Neuron (in vitro differentiated cells): ENCODE results near the gene GATA2.

ENCODE experiments used
- H2AFZ ChIP-seq: one replicate; pipeline ENCODE4 v1.6.1; 2013; ENCODE audit warnings: low read depth, mild to moderate bottlenecking, inconsistent platforms, low read length, moderate library complexity
- H3K27me3 ChIP-seq: one replicate; pipeline ENCODE4 v1.6.1; 2013; ENCODE audit warnings: low read length; ENCODE audit not compliant: insufficient read depth
- H3K36me3 ChIP-seq: one replicate; pipeline ENCODE4 v1.6.1; 2013; ENCODE audit warnings: low read length; ENCODE audit not compliant: insufficient read depth
- H3K4me1 ChIP-seq: one replicate; pipeline ENCODE4 v1.6.1; 2013; ENCODE audit warnings: low read length; ENCODE audit not compliant: insufficient read depth
- H3K4me3 ChIP-seq: 2 replicates; pipeline ENCODE4 v1.5.1; 2013; ENCODE audit warnings: mild to moderate bottlenecking, low read length, moderate library complexity
- H3K9me3 ChIP-seq: one replicate; pipeline ENCODE4 v1.6.1; 2013; ENCODE audit warnings: low read length

The GATA2 gene

DNA sequence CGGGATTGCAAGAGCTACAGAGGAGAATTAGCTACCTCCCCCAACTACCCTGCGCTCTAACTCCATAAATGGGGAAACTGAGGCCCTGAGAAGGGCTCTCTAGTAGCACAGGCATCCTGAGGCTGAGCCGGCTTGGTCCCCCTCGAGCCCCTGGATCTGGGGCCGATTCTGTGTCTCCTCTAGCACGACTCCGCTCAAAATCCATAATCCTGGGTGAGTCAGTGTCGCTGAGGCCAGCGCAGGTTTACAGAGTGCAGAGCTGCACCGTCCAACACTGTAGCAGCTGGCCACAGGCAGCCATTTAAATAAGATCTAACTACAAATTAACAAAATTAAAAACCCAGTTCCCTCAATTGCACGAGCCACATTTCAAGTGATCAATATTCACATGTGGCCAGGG is 10.8 kb downstream of the GATA2 start:
- Histone ChIP-seq H2AFZ (no peak overlapping the region), H3K36me3 (no peaks in the 10 kb centered on the region), H3K4me3 (no peak overlapping the region), H3K27me3 (peaks cover 97% of the 10 kb centered on the region), H3K9me3 (peaks cover 2% of the 10 kb centered on the region), H3K4me1 (peaks cover 19% of the 10 kb centered on the region)

DNA sequence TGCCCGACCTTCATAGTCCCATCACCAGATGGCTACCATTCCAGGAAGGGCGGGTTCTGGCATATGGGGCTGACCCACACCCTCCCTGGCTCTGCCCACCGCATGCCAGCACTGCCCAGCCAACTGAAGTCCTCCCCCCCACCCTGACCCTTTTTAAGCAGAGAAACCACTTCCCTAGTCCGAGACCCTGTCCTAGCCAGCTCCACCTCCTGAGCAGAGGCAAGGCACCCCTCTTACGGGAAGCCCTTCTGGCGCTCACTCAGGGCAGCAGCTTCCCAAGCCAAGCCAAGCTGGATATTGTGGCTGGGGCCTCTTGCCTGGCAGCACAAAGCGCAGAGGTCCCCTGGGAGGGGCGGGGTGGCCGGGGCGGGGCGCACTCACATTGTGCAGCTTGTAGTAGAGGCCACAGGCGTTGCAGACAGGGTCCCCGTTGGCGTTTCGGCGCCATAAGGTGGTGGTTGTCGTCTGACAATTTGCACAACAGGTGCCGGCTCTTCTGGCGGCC is 11.5 kb downstream of the GATA2 start:
- peaks cover 2% of the 10 kb centered on the region for H3K9me3 ChIP-seq
- H2AFZ ChIP-seq = no peak overlapping the region
- H3K36me3 ChIP-seq = no peaks in the 10 kb centered on the region
- H3K4me3 ChIP-seq = no peak overlapping the region
- peaks cover 13% of the 10 kb centered on the region for H3K4me1 ChIP-seq
- peaks cover 97% of the 10 kb centered on the region for H3K27me3 ChIP-seq

DNA sequence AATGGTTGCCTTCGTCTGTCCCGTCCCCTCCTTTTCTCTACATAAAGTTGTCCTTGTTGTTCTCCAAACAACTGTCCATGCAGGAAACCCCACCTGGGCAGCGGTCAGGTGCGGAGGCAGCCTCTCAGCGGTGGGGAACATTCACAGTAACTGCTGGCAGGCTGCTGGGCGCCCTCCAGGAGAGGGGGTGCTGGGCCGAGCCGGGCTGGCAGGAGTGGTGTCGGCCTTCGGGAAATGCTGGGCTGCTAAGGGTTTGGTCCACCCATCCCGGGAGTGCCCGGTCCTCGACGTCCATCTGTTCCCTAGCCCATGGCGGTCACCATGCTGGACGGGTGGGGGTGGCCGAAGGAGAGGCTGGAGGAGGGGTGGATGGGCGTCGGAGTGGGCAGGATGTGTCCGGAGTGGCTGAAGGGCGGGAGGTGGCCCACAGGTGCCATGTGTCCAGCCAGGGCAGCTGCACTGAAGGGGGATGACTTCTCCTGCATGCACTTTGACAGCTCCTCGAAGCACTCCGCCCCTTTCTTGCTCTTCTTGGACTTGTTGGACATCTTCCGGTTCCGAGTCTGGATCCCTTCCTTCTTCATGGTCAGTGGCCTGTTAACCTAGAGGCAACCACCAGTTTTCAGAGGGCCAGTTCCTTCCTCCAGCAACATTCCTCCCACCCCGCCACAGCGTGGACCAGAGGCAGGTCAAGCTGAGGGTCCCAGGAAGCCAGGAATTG is 12.1 kb downstream of the GATA2 start:
- H2AFZ ChIP-seq = no peak overlapping the region
- H3K9me3 ChIP-seq = peaks cover 2% of the 10 kb centered on the region
- no peak overlapping the region for H3K4me3 ChIP-seq
- H3K36me3 ChIP-seq = no peaks in the 10 kb centered on the region
- peaks cover 95% of the 10 kb centered on the region for H3K27me3 ChIP-seq
- peaks cover 12% of the 10 kb centered on the region for H3K4me1 ChIP-seq

DNA sequence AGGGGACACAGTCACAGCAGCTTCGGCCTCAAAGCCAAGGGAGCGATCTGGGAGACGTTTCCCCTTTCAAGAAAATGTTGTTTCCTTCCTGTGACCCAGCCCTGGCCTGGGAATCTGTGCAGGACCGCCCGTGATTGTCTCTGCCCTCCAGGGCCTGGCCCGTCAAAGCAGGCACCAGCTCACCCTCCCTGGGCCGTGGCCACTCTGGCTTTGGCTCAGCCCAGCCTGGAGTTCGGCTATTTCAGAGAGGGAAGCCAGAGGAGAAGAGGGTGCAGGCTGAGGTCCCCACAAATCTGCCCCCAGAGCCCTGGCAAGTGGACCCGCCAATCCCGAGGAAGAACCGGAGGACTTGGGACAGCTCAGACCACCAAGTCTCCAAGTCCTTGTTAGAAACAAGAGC is 12.7 kb downstream of the GATA2 start:
- H3K4me1 ChIP-seq = peaks cover 12% of the 10 kb centered on the region
- peaks cover 94% of the 10 kb centered on the region for H3K27me3 ChIP-seq
- H3K4me3 ChIP-seq = no peak overlapping the region
- peaks cover 2% of the 10 kb centered on the region for H3K9me3 ChIP-seq
- H3K36me3 ChIP-seq = no peaks in the 10 kb centered on the region
- H2AFZ ChIP-seq = no peak overlapping the region

DNA sequence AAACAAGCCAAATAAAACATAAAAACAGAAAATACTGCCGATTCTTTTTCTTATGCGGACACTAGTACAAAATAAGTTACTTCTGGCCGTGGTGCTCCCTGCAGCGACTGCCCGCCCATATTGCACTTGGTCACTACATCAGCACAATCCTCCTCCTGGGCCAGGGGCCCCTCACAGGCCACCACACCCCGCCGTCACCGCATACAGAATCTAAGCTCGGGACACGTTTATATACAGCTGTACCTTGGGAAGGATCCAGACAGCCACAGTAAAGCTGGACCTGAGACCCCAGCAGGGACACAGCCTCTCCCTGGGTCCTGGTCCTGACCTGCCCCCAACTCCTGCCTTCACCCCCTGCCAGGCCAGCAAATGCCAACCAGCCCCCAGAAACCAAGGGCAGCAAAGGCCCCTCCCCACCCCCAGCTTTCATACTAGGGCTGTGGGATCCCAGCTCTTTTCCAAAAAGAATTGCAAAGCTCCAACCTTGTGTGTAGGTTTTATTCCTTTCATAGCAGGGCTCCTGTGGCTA is 13.4 kb downstream of the GATA2 start:
- Histone ChIP-seq H3K36me3 (no peaks in the 10 kb centered on the region), H3K4me3 (no peak overlapping the region), H3K4me1 (peaks cover 12% of the 10 kb centered on the region), H2AFZ (no peak overlapping the region), H3K9me3 (peaks cover 2% of the 10 kb centered on the region), H3K27me3 (peaks cover 92% of the 10 kb centered on the region)

DNA sequence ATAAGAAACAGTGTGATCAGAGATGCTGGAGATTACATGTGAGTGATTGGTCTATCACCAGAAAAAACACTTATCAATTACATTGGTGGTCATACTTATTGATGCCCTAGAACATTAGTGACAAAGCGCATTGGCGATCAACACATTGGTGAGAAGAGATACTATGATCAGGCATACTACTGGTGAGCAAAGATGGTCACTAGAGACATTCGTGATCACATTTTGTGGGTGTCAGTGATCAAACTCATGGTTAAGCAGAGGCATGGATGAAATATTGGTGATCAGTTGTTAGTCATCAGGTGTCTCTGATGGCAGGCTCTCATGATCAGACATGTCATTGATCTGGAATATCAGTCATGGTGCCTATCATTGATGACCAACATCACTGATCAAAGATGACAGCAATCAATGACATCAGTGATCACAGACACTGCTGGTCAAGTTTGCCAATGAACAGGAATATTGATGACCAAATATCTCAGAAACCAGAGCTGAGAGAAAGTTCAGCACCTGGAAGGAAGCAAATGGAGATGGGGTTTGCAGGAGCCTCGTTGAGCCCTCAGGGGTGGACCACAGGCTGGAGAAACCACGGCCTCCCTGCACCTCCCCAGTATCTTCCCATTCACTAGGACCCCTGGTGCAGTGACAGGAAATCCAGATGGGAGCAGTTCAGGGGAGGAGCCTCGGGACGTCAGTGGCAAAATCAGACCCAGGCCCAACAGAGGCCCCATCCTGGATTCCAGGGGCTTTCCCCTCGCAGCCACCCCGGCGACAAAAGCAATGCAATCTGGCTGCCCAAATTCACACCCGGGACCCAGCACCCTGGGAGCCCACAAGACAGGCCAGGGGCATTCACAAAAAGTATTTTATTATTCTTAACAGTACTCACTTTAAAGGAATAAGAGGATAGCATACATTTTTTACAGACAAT is 14.2 kb downstream of the GATA2 start:
- Histone ChIP-seq H3K4me1 (peaks cover 12% of the 10 kb centered on the region), H3K9me3 (peaks cover 2% of the 10 kb centered on the region), H2AFZ (no peak overlapping the region), H3K27me3 (peaks cover 93% of the 10 kb centered on the region), H3K36me3 (no peaks in the 10 kb centered on the region), H3K4me3 (no peak overlapping the region)

DNA sequence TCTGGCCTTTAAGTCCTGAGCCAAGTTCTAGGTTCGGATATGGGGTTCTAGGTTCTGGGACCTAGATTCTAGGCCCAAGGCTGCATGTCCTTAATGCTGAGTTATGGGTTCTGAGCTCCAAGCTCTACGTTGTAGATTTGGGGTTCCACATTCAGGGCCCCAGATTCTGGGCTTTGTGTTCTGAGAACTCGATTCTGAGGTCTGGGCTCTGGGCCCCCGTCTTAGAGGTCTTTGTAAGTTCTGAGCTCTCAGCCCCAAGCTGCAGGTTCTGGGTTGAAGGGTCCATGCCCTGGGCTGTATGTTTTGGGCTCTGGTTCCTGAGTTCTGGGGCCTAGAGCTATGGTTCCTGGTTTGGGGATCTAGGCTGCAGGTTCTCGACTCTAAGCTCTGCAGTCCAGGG is 16.3 kb downstream of the GATA2 start:
- Histone ChIP-seq H3K36me3 (no peaks in the 10 kb centered on the region), H3K9me3 (peaks cover 2% of the 10 kb centered on the region), H3K27me3 (peaks cover 92% of the 10 kb centered on the region), H3K4me3 (no peak overlapping the region), H2AFZ (no peak overlapping the region), H3K4me1 (no peaks in the 10 kb centered on the region)

DNA sequence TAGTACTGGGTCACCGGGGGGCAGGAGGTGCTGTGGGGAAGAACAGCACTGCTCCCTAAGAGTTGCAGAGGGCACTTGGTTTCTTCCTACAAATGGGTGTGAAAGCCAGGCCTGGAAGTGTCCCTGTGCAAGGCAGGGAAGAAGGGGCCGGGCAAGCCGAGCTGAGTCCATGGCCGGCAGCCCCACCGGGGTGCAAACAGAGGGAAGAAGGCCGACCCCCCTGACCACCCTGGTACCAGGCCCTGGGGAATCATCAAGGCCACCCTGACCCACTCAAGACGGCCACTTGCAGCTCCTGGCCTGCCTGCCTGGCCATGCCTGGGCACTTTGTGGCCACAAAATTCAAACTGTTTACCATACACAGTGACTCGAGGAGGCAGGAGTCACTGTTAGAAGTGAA is 17.6 kb downstream of the GATA2 start:
- H3K27me3 ChIP-seq = peaks cover 92% of the 10 kb centered on the region
- no peaks in the 10 kb centered on the region for H3K4me1 ChIP-seq
- H2AFZ ChIP-seq = no peak overlapping the region
- H3K4me3 ChIP-seq = no peak overlapping the region
- peaks cover 2% of the 10 kb centered on the region for H3K9me3 ChIP-seq
- no peaks in the 10 kb centered on the region for H3K36me3 ChIP-seq

DNA sequence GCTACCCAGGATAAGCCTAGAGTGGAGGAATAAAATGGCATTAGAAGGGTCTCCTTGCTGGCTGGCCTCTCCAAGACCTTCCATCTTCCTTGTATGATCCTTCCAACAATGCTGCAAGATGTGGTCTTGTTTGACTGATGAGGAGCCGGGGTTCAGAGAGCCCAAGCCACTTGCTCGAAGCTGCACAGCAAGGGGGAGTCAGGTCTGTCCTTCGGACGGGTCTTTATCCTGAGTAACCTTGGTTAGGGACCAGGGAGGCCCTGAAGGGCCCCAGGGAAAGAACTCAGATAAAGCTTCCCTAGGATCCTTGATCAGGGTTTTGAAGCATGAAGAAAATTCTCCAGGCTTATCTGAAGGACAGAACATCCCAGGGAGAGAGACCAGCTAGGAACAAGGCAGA is 19.3 kb downstream of the GATA2 start:
- no peaks in the 10 kb centered on the region for H3K9me3 ChIP-seq
- H3K4me1 ChIP-seq = no peaks in the 10 kb centered on the region
- no peak overlapping the region for H2AFZ ChIP-seq
- no peak overlapping the region for H3K4me3 ChIP-seq
- H3K36me3 ChIP-seq = no peaks in the 10 kb centered on the region
- H3K27me3 ChIP-seq = peaks cover 78% of the 10 kb centered on the region

DNA sequence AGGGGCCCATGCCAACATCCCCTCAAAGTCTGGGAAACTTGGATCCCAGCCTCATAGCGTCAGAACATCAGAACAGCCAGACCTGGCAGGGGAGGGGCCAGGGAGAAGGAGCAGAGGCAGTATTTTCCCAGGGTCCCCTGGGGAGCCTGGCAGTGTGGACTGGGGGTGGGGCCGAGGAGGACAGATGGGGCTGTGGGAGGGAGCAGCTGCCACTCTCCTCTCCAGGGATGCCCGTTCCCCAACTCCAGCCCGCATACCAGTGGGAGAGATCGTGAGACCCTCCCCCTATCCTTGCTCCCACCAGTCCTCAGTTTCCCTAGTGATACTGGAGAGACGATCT is 19.9 kb downstream of the GATA2 start:
- H3K4me3 ChIP-seq = no peak overlapping the region
- H3K27me3 ChIP-seq = peaks cover 72% of the 10 kb centered on the region
- H3K4me1 ChIP-seq = no peaks in the 10 kb centered on the region
- no peaks in the 10 kb centered on the region for H3K36me3 ChIP-seq
- H2AFZ ChIP-seq = no peak overlapping the region
- H3K9me3 ChIP-seq = no peaks in the 10 kb centered on the region

DNA sequence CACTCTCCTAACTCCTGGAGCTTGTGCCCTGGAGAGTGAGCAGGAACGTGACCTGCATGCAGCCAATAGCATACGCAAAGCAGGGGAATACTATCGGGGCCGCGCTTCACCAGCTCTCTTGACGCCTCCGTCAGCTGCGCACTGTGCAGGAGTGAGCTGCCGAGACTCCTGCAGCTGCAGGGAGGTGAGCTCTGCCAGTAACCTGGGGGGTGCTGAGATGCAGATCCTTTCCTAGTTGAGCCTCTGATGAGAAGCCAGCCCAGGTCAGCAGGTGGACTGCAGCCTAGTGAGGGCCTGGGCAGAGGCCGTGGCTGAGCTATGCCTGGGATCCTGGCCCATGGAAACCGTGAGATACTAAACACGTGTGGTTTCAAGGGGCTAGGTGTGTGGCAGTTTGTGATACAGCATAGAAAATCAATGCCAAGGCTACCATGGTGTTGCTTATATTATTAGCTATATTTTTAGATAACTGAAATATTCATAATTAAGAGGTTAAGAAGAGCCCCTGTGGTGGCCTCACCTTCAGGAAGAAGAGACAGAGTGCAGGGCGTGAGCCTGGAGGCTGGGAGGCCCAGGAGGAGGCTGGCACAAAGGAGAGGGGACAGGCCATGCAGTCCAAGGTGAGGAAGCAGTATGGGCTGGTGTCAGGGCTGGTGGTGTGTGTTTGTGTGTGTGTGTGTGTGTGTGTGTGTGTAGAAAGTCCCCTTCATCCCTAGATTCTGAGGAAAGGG is 20.4 kb downstream of the GATA2 start:
- Histone ChIP-seq H3K4me3 (no peak overlapping the region), H2AFZ (no peak overlapping the region), H3K36me3 (no peaks in the 10 kb centered on the region), H3K9me3 (no peaks in the 10 kb centered on the region), H3K4me1 (no peaks in the 10 kb centered on the region), H3K27me3 (peaks cover 69% of the 10 kb centered on the region)

DNA sequence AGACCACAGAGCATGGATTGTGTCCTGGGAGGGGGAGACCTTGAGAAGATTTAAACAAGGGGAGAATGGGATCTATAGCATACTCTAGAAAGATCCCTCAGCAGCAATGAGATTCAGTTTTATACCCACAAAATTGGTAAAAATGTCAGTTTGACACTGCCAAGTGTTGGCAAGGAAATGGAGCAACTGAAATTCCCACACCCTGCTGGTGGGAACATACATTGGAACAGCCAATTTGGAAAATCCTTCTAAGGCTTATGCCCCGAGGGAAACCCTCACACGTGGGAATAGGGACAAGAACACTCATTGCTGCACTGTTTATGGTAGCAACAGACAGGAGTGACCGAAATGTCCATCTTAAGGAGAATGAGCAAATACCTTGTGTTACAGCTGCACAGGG is 21.3 kb downstream of the GATA2 start:
- Histone ChIP-seq H2AFZ (no peak overlapping the region), H3K4me3 (no peak overlapping the region), H3K27me3 (peaks cover 68% of the 10 kb centered on the region), H3K9me3 (peaks cover 5% of the 10 kb centered on the region), H3K36me3 (no peaks in the 10 kb centered on the region), H3K4me1 (no peaks in the 10 kb centered on the region)

DNA sequence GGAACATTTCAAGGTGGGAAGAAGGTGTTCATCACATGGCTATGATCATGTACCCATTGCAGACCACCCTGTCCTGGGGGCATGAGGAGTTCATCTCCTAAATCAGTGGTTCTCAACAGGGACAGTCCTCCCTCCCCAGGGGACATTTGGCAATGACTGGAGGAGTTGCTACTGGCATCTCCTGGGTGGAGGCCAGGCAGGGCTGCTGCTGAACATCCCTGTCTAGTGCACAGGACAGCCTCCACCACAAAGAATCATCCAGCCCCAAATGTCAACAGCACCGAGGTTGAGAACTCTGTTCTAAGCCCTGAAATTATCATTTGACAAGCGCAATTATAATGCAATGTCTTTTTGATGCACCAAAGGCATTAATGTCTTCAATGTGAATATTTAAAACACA is 21.9 kb downstream of the GATA2 start:
- Histone ChIP-seq H2AFZ (no peak overlapping the region), H3K36me3 (no peaks in the 10 kb centered on the region), H3K27me3 (peaks cover 65% of the 10 kb centered on the region), H3K4me1 (no peaks in the 10 kb centered on the region), H3K9me3 (peaks cover 5% of the 10 kb centered on the region), H3K4me3 (no peak overlapping the region)
